MCF 10A (cell line): Measurements from ENCODE around the gene MLLT10. TPM values are rescaled to one million over a fixed set of nuclear protein-coding genes. Genes with fewer than 3 reads are reported as not detected.

Source experiments
- BruUV-seq: library from RNA; stranded (reverse); fragments of 400-500 nt; replicated peaks from 2 replicates; lab custom pipeline; 2021; lab: Mats Ljungman, UMichigan
- CTCF ChIA-PET: fragments of 300-600 bp; sonication (Branson Sonifier 250); formaldehyde crosslinking; extraction: SDS; loops from one replicate; lab custom pipeline; 2021; ENCODE audit warnings: antibody characterized with exemption, inconsistent platforms; lab: Yijun Ruan, JAX
- POLR2A ChIA-PET: fragments of 300-600, 350-650 bp; sonication (Branson Sonifier 250); formaldehyde crosslinking; extraction: SDS; loops from one replicate; lab custom pipeline; 2020; ENCODE audit warnings: antibody characterized with exemption, inconsistent platforms; lab: Yijun Ruan, JAX
- DNase-seq: peaks from one replicate; pipeline ENCODE4 v3.0.0-alpha.2; 2018; ENCODE audit not compliant: unreplicated experiment
- H3K27ac Mint-ChIP-seq: one replicate; pipeline ENCODE4 v1.8.0; 2022; ENCODE audit warnings: mild to moderate bottlenecking, low read depth, mixed read lengths; ENCODE audit not compliant: unreplicated experiment
- H3K27me3 Mint-ChIP-seq: one replicate; pipeline ENCODE4 v1.8.0; 2022; ENCODE audit warnings: mixed read lengths; ENCODE audit not compliant: insufficient read depth, unreplicated experiment
- H3K36me3 Mint-ChIP-seq: one replicate; pipeline ENCODE4 v1.8.0; 2022; ENCODE audit warnings: mild to moderate bottlenecking, moderate library complexity, mixed read lengths; ENCODE audit not compliant: insufficient read depth, unreplicated experiment
- H3K4me1 Mint-ChIP-seq: one replicate; pipeline ENCODE4 v1.8.0; 2022; ENCODE audit warnings: mixed read lengths; ENCODE audit not compliant: insufficient read depth, unreplicated experiment
- H3K4me3 Mint-ChIP-seq: one replicate; pipeline ENCODE4 v1.8.0; 2022; ENCODE audit warnings: mild to moderate bottlenecking, moderate library complexity, mixed read lengths; ENCODE audit not compliant: unreplicated experiment
- H3K9me3 Mint-ChIP-seq: one replicate; pipeline ENCODE4 v1.8.0; 2022; ENCODE audit warnings: mixed read lengths; ENCODE audit not compliant: unreplicated experiment
- intact Hi-C: fragments of 100-400 bp; cut with micrococcal nuclease; formaldehyde crosslinking; loops from 2 replicates; pipeline ENCODE4 v1.14.1; 2022
- total RNA-seq: library from RNA; stranded (reverse); gene quantifications from 2 replicates; pipeline ENCODE4 v1.2.3, GENCODE V29; 2022
- TF ChIP-seq, protein P1 (sequence below): fragments of 200-600 bp; IDR thresholded peaks from one replicate; pipeline ENCODE4 v1.8.0; 2022; ENCODE audit warnings: antibody characterized with exemption, mild to moderate bottlenecking; ENCODE audit not compliant: unreplicated experiment

The MLLT10 gene
- total RNA-seq, 1 experiment from 2014 or later = 47.5 TPM

DNA sequence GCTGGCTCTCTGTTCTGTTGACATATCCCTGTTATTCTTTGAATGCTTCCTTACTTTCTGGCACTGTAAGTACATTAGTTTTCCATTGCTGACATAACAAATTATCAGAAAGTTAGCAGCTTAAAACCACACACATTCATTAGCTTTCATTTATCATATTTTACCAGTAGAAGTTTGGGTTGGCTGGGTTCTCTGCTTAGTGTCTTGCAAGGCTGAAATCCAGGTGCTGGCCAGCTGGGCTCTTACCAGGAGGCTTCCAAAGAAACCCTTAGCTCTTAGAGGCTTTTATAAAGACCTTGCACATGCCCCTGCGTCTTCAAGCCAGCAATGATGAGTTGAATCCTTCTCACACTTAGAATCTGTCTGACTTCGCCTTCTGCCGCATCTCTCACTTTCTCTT, 160.6 kb downstream of the MLLT10 start:
- DNase-seq = no peak
- TF ChIP-seq, protein P1, sequence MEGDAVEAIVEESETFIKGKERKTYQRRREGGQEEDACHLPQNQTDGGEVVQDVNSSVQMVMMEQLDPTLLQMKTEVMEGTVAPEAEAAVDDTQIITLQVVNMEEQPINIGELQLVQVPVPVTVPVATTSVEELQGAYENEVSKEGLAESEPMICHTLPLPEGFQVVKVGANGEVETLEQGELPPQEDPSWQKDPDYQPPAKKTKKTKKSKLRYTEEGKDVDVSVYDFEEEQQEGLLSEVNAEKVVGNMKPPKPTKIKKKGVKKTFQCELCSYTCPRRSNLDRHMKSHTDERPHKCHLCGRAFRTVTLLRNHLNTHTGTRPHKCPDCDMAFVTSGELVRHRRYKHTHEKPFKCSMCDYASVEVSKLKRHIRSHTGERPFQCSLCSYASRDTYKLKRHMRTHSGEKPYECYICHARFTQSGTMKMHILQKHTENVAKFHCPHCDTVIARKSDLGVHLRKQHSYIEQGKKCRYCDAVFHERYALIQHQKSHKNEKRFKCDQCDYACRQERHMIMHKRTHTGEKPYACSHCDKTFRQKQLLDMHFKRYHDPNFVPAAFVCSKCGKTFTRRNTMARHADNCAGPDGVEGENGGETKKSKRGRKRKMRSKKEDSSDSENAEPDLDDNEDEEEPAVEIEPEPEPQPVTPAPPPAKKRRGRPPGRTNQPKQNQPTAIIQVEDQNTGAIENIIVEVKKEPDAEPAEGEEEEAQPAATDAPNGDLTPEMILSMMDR = no peak
- ChIA-PET CTCF (interaction anchor here (0.6 to 0.8 kb wide), 3 partner anchors 22 to 50 kb away, joined by 3 to 5 read pairs (median 3); no protein-coding TSS in a partner anchor), POLR2A (interaction anchor here (0.6 to 0.7 kb wide), 3 partner anchors 44 to 122 kb away, joined by 3 to 5 read pairs (median 3); no protein-coding TSS in a partner anchor)
- peaks cover 38% of the 10 kb centered on the region for H3K36me3 Mint-ChIP-seq
- no peaks in the 10 kb centered on the region for H3K9me3 Mint-ChIP-seq
- no peaks in the 10 kb centered on the region for H3K27me3 Mint-ChIP-seq
- intact Hi-C loops = no loop called here
- H3K4me3 Mint-ChIP-seq = no peak overlapping the region
- H3K4me1 Mint-ChIP-seq = peaks cover 7% of the 10 kb centered on the region
- H3K27ac Mint-ChIP-seq = no peak overlapping the region
- BruUV-seq = no TSS peak

DNA sequence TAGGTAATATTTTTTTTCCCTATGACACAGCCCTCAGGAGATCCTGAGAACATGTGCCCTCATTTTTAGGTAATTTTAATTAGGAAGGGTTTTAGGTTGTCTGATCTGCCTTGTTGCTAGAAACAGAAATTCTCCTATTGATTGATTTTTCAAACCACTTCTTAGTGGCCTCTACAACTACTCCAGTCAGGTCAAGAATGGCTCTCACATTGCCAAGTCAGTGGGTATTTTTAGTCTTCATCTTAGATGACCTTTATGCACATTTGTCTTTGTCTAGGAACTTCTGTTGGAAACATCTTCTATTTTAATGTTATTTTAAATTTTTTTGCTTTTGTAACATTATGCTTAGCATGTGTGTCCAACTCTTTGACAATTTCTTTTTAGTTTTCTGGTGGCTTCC, 162.3 kb downstream of the MLLT10 start:
- POLR2A ChIA-PET = interaction anchor here (0.7 to 1.2 kb wide), 3 partner anchors 9 to 105 kb away, joined by 3 to 5 read pairs (median 4); no protein-coding TSS in a partner anchor
- no peak overlapping the region for H3K27ac Mint-ChIP-seq
- BruUV-seq = no TSS peak

DNA sequence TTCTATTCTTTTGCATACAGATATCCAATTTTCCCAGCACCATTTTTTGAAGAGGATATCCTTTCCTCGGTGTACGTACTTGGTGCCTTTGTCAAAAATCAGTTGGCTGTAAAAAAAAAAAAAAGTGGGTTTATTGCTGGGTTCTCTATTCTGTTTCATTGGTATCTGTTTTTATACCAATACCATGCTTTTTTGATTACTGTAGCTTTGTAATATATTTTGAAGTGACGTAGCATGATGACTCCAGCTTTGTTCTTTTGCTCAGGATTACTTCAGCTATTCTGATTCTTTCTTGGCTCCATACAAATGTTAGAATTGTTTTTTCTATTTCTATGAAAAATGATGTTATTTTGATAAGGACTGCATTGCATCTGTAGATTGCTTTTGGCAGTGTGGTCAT, 165.5 kb downstream of the MLLT10 start:
- no peak overlapping the region for H3K4me3 Mint-ChIP-seq
- no TSS peak for BruUV-seq

More for the DNA sequence above, 162.3 kb downstream of the MLLT10 start:
- TF ChIP-seq, protein P1 = no peak
- Mint-ChIP-seq H3K4me3 (no peak overlapping the region), H3K36me3 (peaks cover 49% of the 10 kb centered on the region), H3K4me1 (peaks cover 7% of the 10 kb centered on the region), H3K27me3 (no peaks in the 10 kb centered on the region), H3K9me3 (peaks cover 13% of the 10 kb centered on the region)
- no peak for DNase-seq
- intact Hi-C loops = no loop called here
- CTCF ChIA-PET = interaction anchor here (0.6 to 1.3 kb wide), 3 partner anchors 12 to 30 kb away, joined by 3 to 5 read pairs (median 3); no protein-coding TSS in a partner anchor

DNA sequence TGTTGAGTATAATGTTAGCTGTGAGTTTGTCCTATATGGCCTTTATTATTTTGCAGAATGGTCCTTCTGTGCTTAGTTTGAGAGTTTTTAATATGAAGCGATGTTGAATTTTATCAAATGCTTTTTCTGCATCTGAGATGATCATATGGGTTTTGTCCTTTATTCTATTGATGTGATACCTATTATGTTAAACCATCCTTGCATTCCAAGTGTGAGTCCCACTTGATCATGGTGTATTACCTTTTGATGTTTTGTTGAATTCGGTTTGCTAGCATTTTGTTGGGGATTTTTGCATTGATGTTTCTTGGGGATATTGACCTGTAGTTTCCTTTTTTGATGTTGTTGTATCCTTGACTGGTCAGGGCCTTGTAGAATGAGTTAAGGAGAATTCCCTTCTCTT, 166.4 kb downstream of the MLLT10 start:
- intact Hi-C loops = no loop called here
- ChIA-PET POLR2A (interaction anchor here (0.5 kb wide), 1 partner anchor 15 kb away, joined by 5 read pairs; no protein-coding TSS in a partner anchor), CTCF (interaction anchor here (0.6 kb wide), 1 partner anchor 582 kb away, joined by 3 read pairs; no protein-coding TSS in a partner anchor)
- peaks cover 31% of the 10 kb centered on the region for H3K36me3 Mint-ChIP-seq
- no peak overlapping the region for H3K4me3 Mint-ChIP-seq
- H3K27ac Mint-ChIP-seq = no peak overlapping the region
- peaks cover 6% of the 10 kb centered on the region for H3K4me1 Mint-ChIP-seq
- H3K27me3 Mint-ChIP-seq = no peaks in the 10 kb centered on the region
- no peak for DNase-seq
- TF ChIP-seq, protein P1 = no peak
- H3K9me3 Mint-ChIP-seq = peaks cover 23% of the 10 kb centered on the region
- BruUV-seq = no TSS peak

More for the DNA sequence above, 165.5 kb downstream of the MLLT10 start:
- ChIA-PET POLR2A (interaction anchor here (0.6 kb wide), 1 partner anchor 190 kb away, joined by 3 read pairs; no protein-coding TSS in a partner anchor), CTCF (interaction anchor here (0.6 to 0.7 kb wide), 2 partner anchors 8 to 811 kb away, joined by 3 to 4 read pairs; no protein-coding TSS in a partner anchor)
- Mint-ChIP-seq H3K4me1 (peaks cover 6% of the 10 kb centered on the region), H3K9me3 (peaks cover 23% of the 10 kb centered on the region), H3K27ac (no peak overlapping the region), H3K36me3 (peaks cover 33% of the 10 kb centered on the region), H3K27me3 (no peaks in the 10 kb centered on the region)
- intact Hi-C loops = no loop called here
- DNase-seq = no peak
- TF ChIP-seq, protein P1 = no peak
